ENCODE measurements around the gene SEMA4A. TPM values are rescaled to one million over a fixed set of nuclear protein-coding genes. Genes with fewer than 3 reads are reported as not detected.

Gene SEMA4A
- total RNA-seq, 2 experiments from 2014 or later: 77.8 to 196 TPM

GRCh38 chr1:156193208-156193487, 39.8 kb downstream of the SEMA4A start:
- intact Hi-C loops (cut with micrococcal nuclease; ENCODE audit: unreplicated experiment): loop anchor here (1.0 to 2.0 kb wide), 2 partner anchors 36 to 42 kb away; no protein-coding TSS in a partner anchor
- TSS peak; percentile 96 for BruUV-seq (replicated peaks)
- H3K4me3 ChIP-seq (ENCODE audit: low read depth, low read length, poor library complexity, severe bottlenecking): peak overlapping the region; percentile 80

GRCh38 chr1:156193488-156194299, 40.3 kb downstream of the SEMA4A start, which contains the start of gene SLC25A44:
Gene SLC25A44, plus strand, starts transcription at chr1:156194104. Its CDS starts 5,744 bp downstream, at chr1:156199848.
- peak within 1 kb of the TSS; percentile 69; the same call in 1 of the 2 replicates for H2AFZ ChIP-seq (ENCODE audit: low read length)
- peaks cover 37% of the 10 kb centered on the region for H3K79me2 ChIP-seq (ENCODE audit: insufficient read depth, low read depth, low read length)
- DNase-seq (ENCODE audit: low spot score): peak; percentile 99
- H3K9me2 ChIP-seq (ENCODE audit: insufficient read depth, low read length): no peaks in the 10 kb centered on the region
- no TSS peak for BruUV-seq (replicated peaks)
- peak within 1 kb of the TSS; percentile 80 for H3K4me3 ChIP-seq (ENCODE audit: low read depth, low read length, poor library complexity, severe bottlenecking)
- peak within 1 kb of the TSS; percentile 90 for H3K4me2 ChIP-seq (ENCODE audit: low read length)
- TF ChIP-seq EZH2phosphoT487 (IDR thresholded peaks at IDR 0.05; ENCODE audit: borderline replicate concordance, low read depth, low read length) (no peak), CTCF (conservative IDR thresholded peaks at IDR 0.05; ENCODE audit: low read length) (peak; percentile 56)
- intact Hi-C loops (cut with micrococcal nuclease; ENCODE audit: unreplicated experiment): loop anchor here (1.0 to 2.0 kb wide), 2 partner anchors 37 to 42 kb away; no protein-coding TSS in a partner anchor
- ChIA-PET POLR2A (interaction anchor here (0.6 to 2.2 kb wide), 8 partner anchors 10 to 140 kb away, joined by 3 to 12 read pairs (median 4); partner anchors contain the start of genes PMF1 and UBQLN4), CTCF (ENCODE audit: unreplicated experiment) (interaction anchor here (1.5 kb wide), 1 partner anchor 19 kb away, joined by 4 read pairs; the partner anchor contains the start of gene PMF1)
- H4K20me1 ChIP-seq (ENCODE audit: insufficient read depth, low read length): peaks cover 7% of the 10 kb centered on the region
- peak within 1 kb of the TSS; percentile 52 for H3K27ac ChIP-seq (ENCODE audit: low read depth, low read length, poor library complexity, severe bottlenecking)
- peaks cover 7% of the 10 kb centered on the region; the same call in 1 of the 2 replicates for H3K9me3 ChIP-seq (ENCODE audit: low read length)
- H3K36me3 ChIP-seq (ENCODE audit: insufficient read depth, low read length): peaks cover 24% of the 10 kb centered on the region
- peaks cover 24% of the 10 kb centered on the region for H3K4me1 ChIP-seq (ENCODE audit: insufficient read depth, low read length, poor library complexity, severe bottlenecking)

More at GRCh38 chr1:156193208-156193487, 39.8 kb downstream of the SEMA4A start:
- peaks cover 37% of the 10 kb centered on the region for H3K79me2 ChIP-seq (ENCODE audit: insufficient read depth, low read depth, low read length)
- H4K20me1 ChIP-seq (ENCODE audit: insufficient read depth, low read length): peaks cover 7% of the 10 kb centered on the region
- no peaks in the 10 kb centered on the region for H3K9me2 ChIP-seq (ENCODE audit: insufficient read depth, low read length)
- ChIA-PET CTCF (ENCODE audit: unreplicated experiment) (no interaction called here), POLR2A (interaction anchor here (0.6 to 1.2 kb wide), 4 partner anchors 10 to 140 kb away, joined by 3 to 6 read pairs (median 3); partner anchors contain the start of gene UBQLN4)
- TF ChIP-seq CTCF (conservative IDR thresholded peaks at IDR 0.05; ENCODE audit: low read length) (no peak), EZH2phosphoT487 (IDR thresholded peaks at IDR 0.05; ENCODE audit: borderline replicate concordance, low read depth, low read length) (no peak)
- no peak for DNase-seq (ENCODE audit: low spot score)
- H3K36me3 ChIP-seq (ENCODE audit: insufficient read depth, low read length): peaks cover 27% of the 10 kb centered on the region
- H2AFZ ChIP-seq (ENCODE audit: low read length): peak overlapping the region; percentile 69; the same call in 1 of the 2 replicates
- peak overlapping the region; percentile 52 for H3K27ac ChIP-seq (ENCODE audit: low read depth, low read length, poor library complexity, severe bottlenecking)
- H3K4me1 ChIP-seq (ENCODE audit: insufficient read depth, low read length, poor library complexity, severe bottlenecking): peaks cover 24% of the 10 kb centered on the region
- peak overlapping the region; percentile 90 for H3K4me2 ChIP-seq (ENCODE audit: low read length)
- H3K9me3 ChIP-seq (ENCODE audit: low read length): peaks cover 8% of the 10 kb centered on the region; the same call in 1 of the 2 replicates
